HG02870 (cell line): Measurements from ENCODE around the gene RPL32.

Experiments used
- ATAC-seq: cut with Tn5 transposase; IDR thresholded peaks from one replicate; pipeline ENCODE4 v1.9.1; 2021; ENCODE audit warnings: mild to moderate bottlenecking, moderate library complexity; ENCODE audit not compliant: unreplicated experiment

Gene RPL32

DNA sequence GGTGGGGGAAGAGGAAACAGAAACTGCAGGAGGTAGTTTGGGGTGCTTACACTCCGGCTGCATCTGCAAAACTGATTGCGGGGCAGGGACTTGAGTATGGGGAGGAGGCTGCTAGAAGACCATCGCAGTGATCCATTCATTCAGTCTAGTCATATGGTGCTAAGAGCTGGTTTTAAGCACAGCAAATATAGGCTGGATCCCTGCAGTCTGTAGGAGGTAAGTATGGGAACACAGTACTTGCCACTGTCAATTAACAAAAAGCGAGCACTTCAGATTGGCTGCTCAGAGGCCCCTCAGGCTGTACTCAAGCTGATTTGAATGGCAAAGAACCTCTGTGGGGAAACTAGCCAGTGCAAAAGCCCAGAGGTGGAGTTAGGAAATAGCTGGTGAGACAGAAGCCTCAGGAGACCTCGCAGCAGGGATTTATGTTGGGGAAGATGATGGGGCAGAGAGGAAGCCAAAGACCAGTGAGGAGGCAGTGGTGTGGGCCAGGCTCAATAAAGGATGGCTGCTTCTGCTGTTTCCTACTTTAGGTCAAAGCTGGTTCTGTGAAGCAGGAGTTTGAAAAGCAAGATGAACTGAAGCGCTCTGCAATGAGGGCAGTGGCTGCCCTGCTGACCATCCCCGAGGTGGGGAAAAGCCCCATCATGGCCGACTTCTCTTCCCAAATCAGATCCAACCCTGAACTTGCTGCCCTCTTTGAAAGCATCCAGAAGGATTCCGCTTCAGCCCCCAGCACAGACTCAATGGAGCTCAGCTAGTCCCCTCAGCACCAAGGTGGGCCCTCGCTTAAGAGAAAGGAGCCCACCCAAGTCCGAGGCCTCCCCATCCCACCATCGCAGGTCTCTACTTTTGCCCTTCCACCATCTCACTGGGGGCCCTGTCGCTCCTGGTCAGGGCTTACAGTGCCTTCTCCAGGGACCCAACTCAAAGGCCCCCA, 7.9 kb downstream of the RPL32 start:
- ATAC-seq = no peak

DNA sequence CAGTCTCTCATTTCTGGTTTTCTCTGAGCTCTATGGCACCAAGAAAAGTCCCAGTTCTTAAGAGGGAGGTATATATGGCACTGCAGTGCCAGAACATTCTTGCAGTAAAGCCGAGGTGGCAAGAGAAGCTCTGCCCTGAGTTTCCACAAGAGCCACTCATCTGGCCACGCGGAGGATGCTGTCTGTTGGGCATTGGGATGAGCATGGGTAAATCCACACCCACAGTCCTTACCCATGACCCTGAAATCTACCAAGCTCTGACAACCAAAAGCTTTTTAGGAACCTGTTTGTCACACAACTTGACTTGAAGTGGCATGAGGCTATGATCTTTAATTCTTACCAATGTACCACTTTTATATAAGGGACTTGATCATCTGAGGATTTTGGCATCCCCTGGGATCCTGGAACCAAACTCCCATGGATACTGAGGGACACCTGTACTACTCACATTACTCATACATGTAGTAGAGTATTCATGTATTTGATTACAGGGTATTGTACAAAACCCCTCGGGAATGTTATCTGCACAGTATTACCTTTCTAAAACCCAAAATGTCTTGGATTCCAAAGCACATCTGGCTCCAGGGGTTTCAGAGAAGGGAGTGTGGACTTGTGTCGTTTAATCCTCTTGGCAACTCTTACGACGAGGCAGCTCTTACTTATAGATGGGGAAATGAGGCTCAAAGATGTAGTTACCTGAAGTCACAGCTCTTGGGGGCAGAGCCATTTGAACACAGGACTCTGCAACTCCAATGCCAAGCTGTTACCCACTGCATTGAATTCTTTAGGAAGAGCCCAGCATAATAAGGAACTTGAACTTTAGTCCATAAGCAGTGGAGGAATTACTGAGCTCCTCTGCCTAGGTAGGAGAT, 8.8 kb downstream of the RPL32 start:
- no peak for ATAC-seq

DNA sequence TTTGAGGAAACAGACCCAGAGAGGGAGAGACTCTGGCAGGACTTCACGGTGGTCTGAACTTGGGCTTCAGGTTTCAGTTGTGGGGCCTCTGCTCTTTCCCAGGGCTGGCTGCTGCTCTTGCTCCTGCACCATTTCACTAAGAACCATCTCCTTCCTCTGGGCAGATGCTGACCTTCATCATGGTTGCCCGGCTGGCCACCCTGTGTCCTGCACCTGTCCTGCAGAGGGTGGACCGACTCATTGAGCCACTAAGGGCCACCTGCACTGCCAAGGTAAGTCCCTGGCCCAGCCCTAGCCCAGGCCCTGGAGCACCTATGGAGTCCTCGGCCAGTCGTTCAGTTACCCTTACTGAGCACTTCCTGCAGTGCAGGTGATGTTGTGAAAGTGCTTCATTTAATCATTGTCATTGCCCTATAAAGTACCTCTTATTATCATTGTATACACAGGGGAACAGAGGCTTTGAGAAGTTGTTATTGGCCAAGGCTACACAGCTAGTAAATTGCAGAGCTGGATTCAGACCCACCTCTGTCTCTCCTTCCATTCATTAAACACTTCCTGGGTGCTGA, 10.0 kb downstream of the RPL32 start:
- ATAC-seq = no peak

DNA sequence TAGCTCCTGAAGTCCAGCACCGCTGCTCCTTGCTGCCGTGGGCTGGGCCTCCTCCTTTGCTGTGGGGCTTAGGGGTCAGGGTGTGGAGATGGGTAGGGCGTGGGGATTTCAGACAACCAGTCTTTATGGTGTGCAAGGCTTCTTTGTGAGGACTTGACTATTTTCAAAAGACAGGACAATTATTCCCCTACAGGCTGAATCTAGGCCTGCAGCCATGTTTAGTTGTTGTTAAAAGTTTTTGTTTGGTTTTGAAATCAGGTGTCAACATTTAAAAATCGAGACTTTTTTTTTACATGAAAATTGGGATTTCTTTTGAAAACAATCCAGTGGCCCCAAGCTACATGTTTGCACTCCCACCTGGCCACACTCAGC, 10.6 kb downstream of the RPL32 start:
- no peak for ATAC-seq

DNA sequence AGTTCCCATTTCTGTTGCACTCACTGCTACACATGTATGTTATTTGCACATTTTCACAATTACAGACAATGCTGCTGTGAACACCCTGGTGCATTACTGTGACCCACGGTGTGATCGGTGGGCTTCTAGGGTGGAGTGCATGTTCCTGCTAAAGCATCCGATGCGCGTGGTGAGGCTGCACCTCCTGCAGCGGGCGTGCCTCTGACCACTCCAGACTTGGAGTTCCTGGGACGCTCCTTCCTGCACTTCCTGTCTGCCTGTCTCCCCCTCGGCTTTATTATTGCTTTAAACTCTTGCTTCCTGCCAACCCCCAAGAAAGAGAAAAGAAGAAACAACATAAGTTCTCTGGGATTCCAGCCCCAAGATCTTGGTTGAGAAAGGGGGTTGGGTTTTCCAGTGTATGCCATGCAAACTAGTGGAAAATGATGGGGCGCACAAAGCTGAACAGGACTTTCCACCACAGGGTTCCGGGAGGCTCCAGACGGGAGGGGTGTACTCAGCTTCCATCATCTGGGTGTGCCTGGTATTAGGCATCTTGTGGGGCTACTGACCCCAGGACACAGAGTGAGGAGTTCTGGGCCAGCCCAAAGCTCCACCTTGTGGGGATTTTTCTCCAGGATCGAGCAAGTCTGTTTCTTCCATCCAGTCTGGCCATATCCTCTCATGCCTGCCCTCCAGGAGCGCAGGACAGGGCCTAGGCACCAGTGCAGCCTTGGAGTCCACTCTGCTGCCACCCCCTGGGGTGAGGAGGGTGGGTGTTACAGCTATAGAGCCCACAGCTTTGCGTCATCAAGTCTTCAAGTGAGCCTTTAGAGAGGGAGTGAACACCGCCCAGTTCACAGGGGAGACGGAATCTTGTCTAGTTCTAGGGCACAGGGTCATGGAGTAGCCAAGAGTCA, 11.2 kb downstream of the RPL32 start:
- ATAC-seq = no peak

DNA sequence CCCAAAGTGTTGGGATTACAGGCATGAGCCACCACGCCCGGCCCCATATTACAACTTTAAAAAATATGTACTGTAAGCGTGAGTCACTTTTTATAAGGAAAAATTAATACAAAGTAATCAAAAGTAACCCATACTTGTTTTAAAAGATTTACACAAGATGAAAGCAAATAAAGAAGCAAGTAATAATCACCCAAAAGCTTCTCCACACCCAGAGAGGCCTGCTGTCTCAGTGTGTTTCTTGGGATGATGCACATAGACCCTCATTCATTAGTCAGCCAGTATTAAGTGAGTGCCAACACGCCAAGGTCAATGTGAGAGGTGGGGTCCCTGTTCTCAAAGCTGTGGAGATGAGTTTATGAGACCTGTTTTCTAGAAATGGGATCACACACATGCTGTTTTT, 12.0 kb downstream of the RPL32 start:
- ATAC-seq = no peak

DNA sequence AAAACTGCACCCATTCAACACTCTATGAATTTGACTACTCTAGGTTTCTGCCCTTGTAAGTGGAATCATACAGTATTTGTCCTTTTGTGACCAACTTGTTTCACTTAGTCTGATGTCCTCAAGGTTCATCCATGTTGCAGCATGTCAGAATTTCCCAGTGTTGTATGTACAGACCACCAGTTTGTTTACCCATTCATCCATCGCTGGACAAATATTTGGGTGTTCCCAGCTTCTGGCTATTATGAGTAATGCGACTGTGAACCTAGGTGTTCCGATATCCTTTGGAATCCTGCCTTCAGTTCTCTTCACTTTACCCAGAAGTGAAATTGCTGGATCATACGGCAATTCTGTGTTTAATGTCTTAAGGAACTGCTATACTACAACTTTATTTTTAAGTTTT, 12.6 kb downstream of the RPL32 start:
- ATAC-seq = no peak

DNA sequence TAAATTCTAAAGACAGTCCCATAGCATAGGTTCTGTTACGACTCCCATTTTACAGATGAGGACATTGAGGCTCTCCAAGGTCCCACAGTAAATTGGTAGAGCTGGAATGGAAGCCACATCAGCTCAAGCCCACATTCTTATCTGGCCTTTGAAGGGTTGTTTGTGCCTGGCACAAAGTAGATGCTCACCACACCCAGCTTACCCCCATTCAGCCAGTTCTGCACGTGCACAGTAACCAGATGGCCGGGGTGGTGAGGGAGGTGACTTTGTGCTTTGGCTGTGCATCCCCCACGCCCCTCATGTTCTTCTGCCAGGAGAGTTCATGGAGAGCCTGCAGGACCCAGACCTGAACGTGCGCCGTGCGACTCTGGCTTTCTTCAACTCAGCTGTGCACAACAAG, 16.2 kb downstream of the RPL32 start:
- ATAC-seq = no peak

DNA sequence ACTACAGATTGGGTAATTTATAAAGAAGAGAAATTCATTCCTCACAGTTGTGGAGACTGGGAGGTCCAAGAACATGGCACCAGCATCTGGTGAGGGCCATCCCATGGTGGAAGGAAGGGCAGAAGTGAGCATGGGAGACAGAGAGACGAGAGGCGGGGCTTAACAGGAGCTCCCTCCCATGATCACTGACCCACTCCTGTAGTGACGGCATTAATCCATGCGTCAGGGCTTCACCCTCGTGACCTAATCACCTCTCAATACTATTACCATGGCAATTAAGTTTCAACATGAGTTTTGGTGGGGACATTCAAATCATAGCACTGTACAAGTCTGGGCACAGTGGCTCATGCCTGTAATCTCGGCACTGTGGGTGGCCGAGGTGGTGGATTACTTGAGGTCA, 17.1 kb downstream of the RPL32 start:
- no peak for ATAC-seq

DNA sequence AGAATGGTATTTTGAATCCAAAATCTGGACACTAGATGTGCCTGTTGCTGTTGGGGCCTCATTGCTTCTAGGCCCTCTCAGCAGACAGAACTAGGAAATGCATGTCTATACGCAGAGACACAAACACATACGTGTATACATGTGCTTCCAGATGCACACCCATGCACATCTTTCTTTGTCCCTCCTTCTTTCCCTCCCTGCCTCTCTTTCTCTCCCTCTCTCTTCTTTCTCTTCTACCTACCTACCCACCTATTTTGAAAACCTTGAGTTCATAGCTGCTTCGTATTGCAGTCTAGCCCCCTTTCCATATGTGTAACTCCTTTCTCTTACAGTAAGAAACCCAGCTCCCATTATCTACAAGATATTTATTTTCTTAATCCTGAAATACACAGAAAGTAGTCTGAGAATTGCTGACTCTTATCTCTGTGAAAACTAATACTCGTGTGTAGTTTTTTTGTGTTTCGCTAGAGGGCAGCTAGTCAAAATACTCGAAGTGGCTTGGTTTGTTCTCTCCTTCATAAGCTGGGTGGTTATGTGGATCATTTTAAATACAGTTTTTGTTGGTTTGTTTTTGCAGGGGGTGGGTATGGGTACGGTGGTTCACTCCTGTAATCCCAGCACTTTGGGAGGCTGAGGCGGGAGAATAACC, 18.5 kb downstream of the RPL32 start:
- ATAC-seq = no peak

DNA sequence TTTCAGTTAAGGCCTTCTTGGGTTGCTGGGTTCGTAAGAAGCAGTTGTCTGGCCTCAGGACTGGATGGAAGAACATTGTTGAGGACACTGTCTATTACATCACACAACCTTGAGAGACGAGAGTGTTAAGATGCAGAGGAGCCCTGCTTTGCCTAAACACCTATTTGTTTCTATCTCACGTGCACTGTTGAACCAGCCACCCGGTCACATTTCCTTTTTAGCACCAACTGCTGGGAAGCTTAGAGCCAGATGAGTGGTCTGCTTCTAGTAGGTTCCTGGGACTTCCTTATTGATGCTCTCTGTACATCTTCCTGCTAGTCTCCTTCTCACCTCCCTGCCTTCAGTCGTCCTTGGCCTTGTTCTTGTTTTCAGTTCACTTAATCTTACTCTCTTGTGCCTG, 22.6 kb downstream of the RPL32 start:
- no peak for ATAC-seq

DNA sequence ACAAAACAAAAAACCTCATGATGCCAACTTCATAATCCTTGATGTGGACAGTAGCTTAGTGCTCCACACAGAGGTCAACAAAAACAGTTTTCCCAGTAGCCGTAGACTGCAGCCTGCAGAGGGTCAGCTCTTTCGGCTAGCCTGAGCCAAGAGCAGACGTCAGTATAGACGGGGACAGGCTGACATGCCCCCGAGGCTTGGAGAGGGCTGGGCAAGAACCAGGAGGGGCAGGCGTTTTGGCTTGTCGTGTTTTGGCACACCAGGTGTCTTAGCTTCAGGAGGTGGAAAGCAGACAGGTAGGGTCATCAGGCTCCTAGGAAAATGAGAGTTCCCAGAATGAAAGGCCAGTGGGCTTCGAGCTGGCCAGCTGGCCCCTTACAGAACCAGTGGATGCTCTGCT, 23.1 kb downstream of the RPL32 start:
- no peak for ATAC-seq

DNA sequence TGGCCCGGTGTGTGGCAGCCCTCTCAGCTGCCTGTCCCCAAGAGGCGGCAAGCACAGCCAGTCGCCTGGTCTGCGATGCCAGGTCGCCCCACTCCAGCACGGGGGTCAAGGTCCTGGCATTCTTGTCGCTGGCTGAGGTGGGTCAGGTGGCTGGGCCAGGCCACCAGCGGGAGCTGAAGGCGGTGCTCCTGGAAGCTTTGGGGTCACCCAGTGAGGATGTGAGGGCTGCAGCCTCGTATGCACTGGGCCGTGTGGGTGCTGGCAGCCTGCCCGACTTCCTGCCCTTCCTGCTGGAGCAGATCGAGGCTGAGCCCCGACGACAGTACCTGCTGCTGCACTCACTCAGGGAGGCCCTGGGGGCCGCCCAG, 24.0 kb downstream of the RPL32 start:
- ATAC-seq = no peak

DNA sequence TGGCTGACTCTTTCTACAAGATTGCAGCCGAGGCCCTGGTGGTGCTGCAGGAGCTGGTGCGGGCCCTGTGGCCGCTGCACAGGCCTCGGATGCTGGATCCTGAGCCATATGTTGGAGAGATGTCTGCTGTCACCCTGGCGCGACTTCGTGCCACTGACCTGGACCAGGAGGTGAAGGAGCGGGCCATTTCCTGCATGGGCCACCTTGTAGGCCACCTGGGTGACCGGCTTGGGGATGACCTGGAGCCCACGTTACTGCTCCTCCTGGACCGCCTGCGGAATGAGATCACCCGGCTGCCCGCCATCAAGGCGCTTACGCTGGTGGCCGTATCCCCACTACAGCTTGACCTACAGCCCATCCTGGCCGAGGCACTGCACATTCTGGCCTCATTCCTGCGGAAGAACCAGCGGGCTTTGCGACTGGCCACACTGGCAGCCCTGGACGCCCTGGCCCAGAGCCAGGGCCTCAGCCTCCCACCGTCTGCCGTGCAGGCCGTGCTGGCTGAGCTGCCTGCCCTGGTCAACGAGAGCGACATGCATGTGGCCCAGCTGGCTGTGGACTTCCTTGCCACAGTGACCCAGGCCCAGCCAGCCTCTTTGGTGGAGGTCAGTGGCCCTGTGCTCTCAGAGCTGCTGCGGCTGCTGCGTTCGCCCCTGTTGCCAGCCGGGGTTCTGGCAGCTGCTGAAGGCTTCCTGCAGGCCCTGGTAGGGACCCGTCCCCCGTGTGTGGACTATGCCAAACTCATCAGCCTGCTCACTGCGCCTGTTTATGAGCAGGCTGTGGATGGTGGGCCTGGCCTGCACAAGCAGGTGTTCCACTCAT, 24.6 kb downstream of the RPL32 start:
- ATAC-seq = no peak

DNA sequence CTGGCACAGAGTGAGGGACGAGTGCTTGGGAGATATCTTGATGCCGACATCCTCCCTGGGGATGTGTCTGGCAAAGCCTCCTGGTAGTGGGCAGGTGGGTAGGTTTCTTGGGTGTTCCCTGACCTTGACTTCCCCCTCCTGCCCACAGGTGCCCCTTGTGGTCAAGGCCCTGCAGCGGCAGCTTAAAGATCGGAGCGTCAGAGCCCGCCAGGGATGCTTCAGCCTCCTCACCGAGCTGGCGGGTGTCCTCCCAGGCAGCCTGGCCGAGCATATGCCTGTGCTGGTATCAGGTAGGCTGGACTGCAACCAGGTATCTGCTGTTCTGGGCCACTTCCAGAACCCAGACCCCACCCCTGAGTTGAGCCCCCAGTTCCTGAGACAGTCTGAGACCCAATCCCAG, 25.6 kb downstream of the RPL32 start:
- ATAC-seq = no peak

DNA sequence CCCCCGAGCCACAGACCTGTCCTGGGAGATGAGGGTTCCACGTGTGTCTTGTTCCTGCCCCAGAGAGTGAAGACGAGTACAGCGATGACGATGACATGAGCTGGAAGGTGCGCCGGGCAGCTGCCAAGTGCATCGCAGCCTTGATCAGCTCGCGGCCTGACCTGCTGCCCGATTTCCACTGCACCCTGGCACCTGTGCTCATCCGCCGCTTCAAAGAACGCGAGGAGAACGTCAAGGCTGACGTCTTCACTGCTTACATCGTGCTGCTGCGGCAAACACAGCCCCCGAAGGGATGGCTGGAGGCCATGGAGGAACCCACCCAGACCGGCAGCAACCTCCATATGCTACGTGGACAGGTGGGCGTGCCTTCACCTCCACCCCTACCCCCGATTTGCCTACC, 26.3 kb downstream of the RPL32 start:
- no peak for ATAC-seq

DNA sequence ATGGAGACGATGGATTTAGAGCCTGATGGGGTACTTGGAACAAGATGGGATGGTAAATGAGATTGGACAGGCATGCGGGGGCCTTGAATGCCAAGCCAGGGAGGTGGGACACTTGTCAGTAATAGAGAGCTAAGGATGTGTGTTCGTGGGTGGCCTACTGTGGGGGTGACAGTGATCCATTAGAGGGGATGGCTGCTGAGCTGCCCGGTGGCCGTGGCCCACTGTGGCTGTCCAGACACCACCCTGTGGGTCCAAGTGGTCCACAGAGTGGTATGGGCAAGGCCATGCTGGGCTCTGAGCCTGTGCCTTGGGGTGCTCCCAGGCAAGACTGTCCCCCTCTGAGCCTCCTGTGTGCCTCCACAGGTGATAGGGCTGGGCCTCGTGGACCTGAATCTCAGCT, 27.4 kb downstream of the RPL32 start:
- ATAC-seq = no peak

DNA sequence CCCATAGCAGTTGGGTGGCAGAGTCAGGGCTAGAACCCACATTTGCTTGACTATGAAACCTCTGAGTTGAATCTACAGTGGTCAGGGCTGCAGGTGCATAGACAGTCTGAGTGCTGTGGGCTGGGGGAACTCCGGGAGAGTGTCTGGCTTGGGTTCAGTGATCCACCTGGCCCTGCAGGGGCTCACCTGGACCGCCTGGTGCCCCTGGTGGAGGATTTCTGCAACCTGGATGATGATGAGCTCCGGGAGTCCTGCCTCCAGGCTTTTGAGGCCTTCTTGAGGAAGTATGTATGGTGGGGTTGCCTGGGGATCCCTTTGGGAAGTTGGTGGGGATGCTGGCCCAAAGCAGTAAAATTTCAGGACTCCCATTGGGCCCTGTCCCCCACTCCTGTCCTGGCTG, 28.6 kb downstream of the RPL32 start:
- no peak for ATAC-seq

DNA sequence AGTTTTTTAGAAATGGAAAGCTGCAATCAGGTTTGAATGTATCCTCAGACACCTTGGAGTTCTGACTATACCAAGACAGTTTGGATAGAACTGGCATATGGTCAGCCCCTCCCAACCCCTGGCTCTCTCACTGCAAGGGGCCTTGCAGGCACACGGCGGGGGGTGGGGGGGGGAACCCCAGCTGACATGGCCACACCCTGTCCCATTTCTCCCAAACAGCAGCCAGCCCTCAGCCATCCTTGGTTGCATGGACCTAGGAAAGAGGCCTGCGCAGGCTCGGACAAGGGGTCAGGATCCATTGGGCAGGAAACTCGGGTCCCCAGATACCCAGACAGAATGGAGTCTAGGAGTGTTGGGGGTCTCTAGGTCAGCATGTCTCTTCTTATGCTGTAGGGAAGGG, 30.4 kb downstream of the RPL32 start:
- ATAC-seq = no peak
